Suprapubic skin (tissue), 4 donors: Measurements from ENCODE around the gene RCAN3. TPM values are rescaled to one million over a fixed set of nuclear protein-coding genes. Genes with fewer than 3 reads are reported as not detected.

ENCODE experiments used
- DNase-seq, 2 donors: peaks; one replicate each; pipeline ENCODE4 v3.0.0-alpha.2; 2019; ENCODE audit warnings: low spot score in 2 of 2
- H3K27ac ChIP-seq: fragments of 200-600 bp; sonication (generic); one replicate; pipeline ENCODE4 v1.5.1; 2019
- H3K27me3 ChIP-seq: fragments of 200-600 bp; sonication (generic); one replicate; pipeline ENCODE4 v1.5.1; 2019
- H3K36me3 ChIP-seq: fragments of 200-600 bp; sonication (generic); one replicate; pipeline ENCODE4 v1.5.1; 2019
- H3K4me1 ChIP-seq: fragments of 200-600 bp; sonication (generic); one replicate; pipeline ENCODE4 v1.5.1; 2019
- H3K4me3 ChIP-seq: fragments of 200-600 bp; sonication (generic); one replicate; pipeline ENCODE4 v1.5.1; 2019; ENCODE audit warnings: mild to moderate bottlenecking
- H3K9me3 ChIP-seq: fragments of 200-600 bp; sonication (generic); one replicate; pipeline ENCODE4 v1.5.1; 2019
- CTCF ChIP-seq, 2 donors: fragments of 200-600 bp in 1 of 2; fragments of 450-650 bp in 1 of 2; sonication (generic) in 1 of 2; IDR thresholded peaks; one replicate each; pipeline ENCODE4 v1.5.1; 2016 to 2019; ENCODE audit warnings: antibody characterized with exemption in 2 of 2, mild to moderate bottlenecking in 1 of 2, moderate library complexity in 1 of 2
- EP300 ChIP-seq: sonication (generic); formaldehyde crosslinking; IDR thresholded peaks from one replicate; pipeline ENCODE4 v1.6.1; 2017; ENCODE audit warnings: antibody characterized with exemption
- POLR2A ChIP-seq, 2 donors: fragments of 450-650 bp; IDR thresholded peaks; one replicate each; pipeline ENCODE4 v1.6.1; 2017; ENCODE audit warnings: antibody characterized with exemption in 2 of 2, mild to moderate bottlenecking in 2 of 2, moderate library complexity in 2 of 2
- POLR2AphosphoS5 ChIP-seq, 3 donors: sonication (generic); formaldehyde crosslinking; IDR thresholded peaks; one replicate each; pipeline ENCODE4 v1.6.1; 2017; ENCODE audit warnings: antibody characterized with exemption in 3 of 3
- WGBS: methylation state at CpG from one replicate; pipeline ENCODE4 v1.1.5; 2018; 5-methylcytosine and 5-hydroxymethylcytosine counted together
- total RNA-seq, 4 donors: library from RNA; depleted of rRNA; stranded (reverse); fragments of >200 nt; gene quantifications; one replicate each; pipeline ENCODE4 v1.1.0, GENCODE V29; 2016

Gene RCAN3
- total RNA-seq, 4 donors from 2014 or later, result 27.0 to 29.8 (median 27.5) TPM

GRCh38 chr1:24564695-24565094 is 62.1 kb downstream of the RCAN3 start:
- H3K27ac ChIP-seq, result no peak overlapping the region

DNA sequence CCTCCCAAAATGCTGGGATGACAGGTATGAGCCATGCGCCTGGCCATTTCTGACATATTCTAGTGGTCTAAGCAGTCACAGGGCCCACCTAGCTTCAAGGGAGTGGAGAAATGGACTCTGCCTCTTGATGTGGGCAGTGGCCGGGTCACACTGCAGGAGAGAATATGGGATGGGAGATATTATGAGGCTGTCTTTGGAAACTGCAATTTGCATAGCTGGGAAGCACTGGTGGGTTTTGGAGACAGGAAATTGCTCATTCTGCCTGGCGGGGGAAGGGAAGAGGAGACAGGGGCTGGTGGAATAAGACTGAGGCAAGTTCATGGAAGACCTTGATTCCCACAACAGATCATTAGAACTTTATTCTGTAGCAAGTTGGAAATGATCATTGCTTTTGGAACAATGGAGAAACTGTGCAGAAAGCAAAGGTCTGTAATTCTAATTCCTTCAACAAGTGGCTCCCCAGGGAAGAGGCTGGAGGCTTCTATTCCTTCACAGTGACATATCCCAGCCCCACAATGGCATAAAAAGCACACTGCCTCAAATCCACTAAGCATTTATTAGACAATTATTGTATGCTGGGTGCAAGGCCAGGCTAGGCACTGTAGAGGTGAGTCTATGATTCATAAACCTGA is 63.7 kb downstream of the RCAN3 start:
- Histone ChIP-seq H3K4me3 (no peak overlapping the region), H3K27ac (no peak overlapping the region), H3K4me1 (peaks cover 7% of the 10 kb centered on the region), H3K27me3 (no peaks in the 10 kb centered on the region), H3K9me3 (no peaks in the 10 kb centered on the region), H3K36me3 (no peaks in the 10 kb centered on the region)
- DNase-seq, result no peak
- TF ChIP-seq EP300 (no peak), CTCF (IDR thresholded peaks at IDR 0.05) (no peak), POLR2AphosphoS5 (IDR thresholded peaks at IDR 0.05) (no peak), POLR2A (IDR thresholded peaks at IDR 0.05) (no peak)
- 89% methylated on average over 3 of the region's 3 CpGs for whole genome bisulfite sequencing

More at GRCh38 chr1:24564695-24565094, 62.1 kb downstream of the RCAN3 start:
- TF ChIP-seq POLR2A (IDR thresholded peaks at IDR 0.05), result no peak
- no peak for TF ChIP-seq CTCF (IDR thresholded peaks at IDR 0.05)
- Histone ChIP-seq H3K27me3 (no peaks in the 10 kb centered on the region), H3K4me1 (peaks cover 7% of the 10 kb centered on the region), H3K9me3 (no peaks in the 10 kb centered on the region), H3K36me3 (no peaks in the 10 kb centered on the region), H3K4me3 (no peak overlapping the region)
- 59% methylated on average over 2 of the region's 2 CpGs for WGBS
- DNase-seq, result no peak

- peaks cover 7% of the 10 kb centered on the region for H3K4me1 ChIP-seq
- no peaks in the 10 kb centered on the region for H3K36me3 ChIP-seq
- TF ChIP-seq POLR2A (IDR thresholded peaks at IDR 0.05), result no peak
- TF ChIP-seq POLR2AphosphoS5 (IDR thresholded peaks at IDR 0.05), result no peak
- TF ChIP-seq CTCF (IDR thresholded peaks at IDR 0.05), result no peak
- TF ChIP-seq EP300, result no peak
- H3K27ac ChIP-seq, result no peak overlapping the region
- H3K9me3 ChIP-seq, result no peaks in the 10 kb centered on the region
- H3K27me3 ChIP-seq, result no peaks in the 10 kb centered on the region
- DNase-seq, result no peak
- H3K4me3 ChIP-seq, result no peak overlapping the region
- 41% methylated on average over 17 of the region's 17 CpGs for whole genome bisulfite sequencing
These were observed 65.3 kb downstream of the RCAN3 start for GRCh38 chr1:24567792-24568388.

DNA sequence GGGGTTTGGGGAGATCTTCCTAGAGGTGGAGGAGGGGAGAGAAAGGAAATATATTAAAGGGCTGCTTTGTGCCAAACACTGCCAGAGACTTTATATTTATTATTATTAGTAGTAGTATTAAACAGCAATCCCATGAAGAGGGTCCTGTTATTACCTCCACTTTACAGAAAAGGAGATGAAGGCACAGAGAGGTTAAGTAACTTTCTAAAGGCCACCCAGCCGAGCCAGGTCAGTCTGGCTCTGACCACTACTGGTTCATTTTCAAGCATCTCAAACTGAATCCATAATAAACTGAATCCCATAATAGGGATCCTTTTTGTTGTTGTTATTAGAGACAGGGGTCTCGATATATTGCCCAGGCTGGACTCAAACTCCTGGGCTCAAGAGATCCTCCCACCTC is 65.8 kb downstream of the RCAN3 start:
- Histone ChIP-seq H3K27ac (no peak overlapping the region), H3K4me1 (peaks cover 7% of the 10 kb centered on the region), H3K9me3 (no peaks in the 10 kb centered on the region), H3K36me3 (no peaks in the 10 kb centered on the region), H3K4me3 (no peak overlapping the region), H3K27me3 (no peaks in the 10 kb centered on the region)
- no peak for TF ChIP-seq POLR2AphosphoS5 (IDR thresholded peaks at IDR 0.05)
- no peak for TF ChIP-seq POLR2A (IDR thresholded peaks at IDR 0.05)
- TF ChIP-seq EP300, result no peak
- TF ChIP-seq CTCF (IDR thresholded peaks at IDR 0.05), result no peak
- WGBS, result 95% methylated on average over 2 of the region's 2 CpGs
- no peak for DNase-seq

DNA sequence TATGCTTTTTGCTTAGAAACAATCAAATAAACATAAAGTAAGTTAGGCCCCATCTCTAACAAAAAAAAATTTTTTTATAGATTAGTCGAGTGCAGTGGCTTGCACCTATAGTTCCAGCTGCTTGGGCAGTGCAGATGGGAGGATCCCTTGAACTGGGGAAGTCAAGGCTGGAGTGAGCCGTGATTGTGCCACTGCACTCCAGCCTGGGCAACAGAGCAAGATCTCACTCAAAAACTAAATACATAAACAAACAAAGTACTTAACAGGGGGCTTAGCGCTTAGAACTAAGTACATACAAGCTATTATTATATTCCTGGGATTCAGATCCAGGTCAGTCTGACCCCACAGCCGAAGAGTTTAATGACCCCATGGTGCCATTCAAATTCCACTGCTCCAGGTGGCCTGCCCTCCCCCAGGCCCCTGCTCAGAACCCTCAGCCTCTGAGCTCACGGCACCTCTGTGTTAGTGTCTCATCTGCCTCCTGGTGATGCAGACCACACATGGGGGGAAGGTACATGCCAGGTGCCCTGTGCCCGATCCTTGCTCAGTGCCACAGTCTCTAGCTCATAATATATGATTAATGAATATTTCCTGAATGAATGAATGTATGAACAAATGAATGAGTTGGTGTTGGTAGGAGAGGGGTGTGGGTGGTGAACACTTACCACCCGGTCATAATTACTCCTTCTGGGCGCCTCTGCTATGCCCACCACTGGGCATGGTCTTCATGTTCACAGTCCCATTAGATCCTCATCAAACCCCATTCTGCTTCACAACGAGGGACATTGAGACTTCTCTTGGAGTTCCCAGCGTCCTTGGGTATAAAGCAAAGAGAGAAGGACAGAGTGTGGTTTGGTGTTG is 67.9 kb downstream of the RCAN3 start:
- Histone ChIP-seq H3K9me3 (no peaks in the 10 kb centered on the region), H3K4me1 (peaks cover 7% of the 10 kb centered on the region), H3K36me3 (no peaks in the 10 kb centered on the region), H3K27me3 (no peaks in the 10 kb centered on the region), H3K4me3 (no peak overlapping the region), H3K27ac (no peak overlapping the region)
- no peak for TF ChIP-seq EP300
- no peak for TF ChIP-seq POLR2AphosphoS5 (IDR thresholded peaks at IDR 0.05)
- TF ChIP-seq CTCF (IDR thresholded peaks at IDR 0.05), result no peak
- TF ChIP-seq POLR2A (IDR thresholded peaks at IDR 0.05), result no peak
- 80% methylated on average over 10 of the region's 10 CpGs for WGBS
- no peak for DNase-seq
